HG03558 (cell line): Measurements from ENCODE around the gene SESTD1.
"Not testable (repeated sequence)": the region's sequence is repeated elsewhere in the genome, so short reads cannot be mapped to it uniquely, and the experiment has no call there.

ENCODE experiments used
- ATAC-seq: cut with Tn5 transposase; IDR thresholded peaks from one replicate; pipeline ENCODE4 v1.9.1; 2021; ENCODE audit warnings: moderate number of reproducible peaks; ENCODE audit not compliant: unreplicated experiment; ENCODE audit errors: extremely low read depth

The SESTD1 gene

GRCh38 chr2:179201869-179202268 lies 62.8 kb downstream of the SESTD1 start:
- ATAC-seq: no peak

GRCh38 chr2:179195926-179196590 lies 68.6 kb downstream of the SESTD1 start:
- not testable (repeated sequence) for ATAC-seq

GRCh38 chr2:179195141-179195540 lies 69.5 kb downstream of the SESTD1 start:
- ATAC-seq: no peak

- no peak for ATAC-seq
Measured at GRCh38 chr2:179193759-179194394, 70.8 kb downstream of the SESTD1 start.

- ATAC-seq: no peak
Measured at GRCh38 chr2:179191110-179191509, 73.5 kb downstream of the SESTD1 start.

- ATAC-seq: no peak
Measured at GRCh38 chr2:179186126-179186525, 78.5 kb downstream of the SESTD1 start.

- ATAC-seq: no peak
Measured at GRCh38 chr2:179184610-179185009, 80.0 kb downstream of the SESTD1 start.

GRCh38 chr2:179181002-179181401 lies 83.6 kb downstream of the SESTD1 start:
- no peak for ATAC-seq

- no peak for ATAC-seq
Measured at GRCh38 chr2:179180242-179180641, 84.4 kb downstream of the SESTD1 start.

GRCh38 chr2:179179719-179180118 lies 84.9 kb downstream of the SESTD1 start:
- ATAC-seq: no peak

GRCh38 chr2:179177694-179178093 lies 86.9 kb downstream of the SESTD1 start:
- no peak for ATAC-seq

GRCh38 chr2:179174240-179174639 lies 90.4 kb downstream of the SESTD1 start:
- ATAC-seq: no peak

GRCh38 chr2:179172894-179173293 lies 91.7 kb downstream of the SESTD1 start:
- no peak for ATAC-seq

GRCh38 chr2:179171371-179171770 lies 93.3 kb downstream of the SESTD1 start:
- ATAC-seq: no peak

- no peak for ATAC-seq
Measured at GRCh38 chr2:179170901-179171300, 93.7 kb downstream of the SESTD1 start.

GRCh38 chr2:179165356-179166000 lies 99.2 kb downstream of the SESTD1 start:
- no peak for ATAC-seq

- ATAC-seq: no peak
Measured at GRCh38 chr2:179141206-179141605, 123.4 kb downstream of the SESTD1 start.

GRCh38 chr2:179140571-179140970 lies 124.1 kb downstream of the SESTD1 start:
- ATAC-seq: no peak

GRCh38 chr2:179139506-179139905 lies 125.1 kb downstream of the SESTD1 start:
- no peak for ATAC-seq

- no peak for ATAC-seq
Measured at GRCh38 chr2:179137200-179137759, 127.4 kb downstream of the SESTD1 start.

GRCh38 chr2:179133016-179133415 lies 131.6 kb downstream of the SESTD1 start:
- ATAC-seq: no peak
